ENCODE measurements around the gene LENG8.

- TF ChIP-seq CTCF (IDR thresholded peaks at IDR 0.05) (no peak), POLR2A (IDR thresholded peaks at IDR 0.05) (no peak)
Measured at GRCh38 chr19:54455786-54456422, 6.9 kb downstream of the LENG8 start.
